ENCODE measurements around the gene CNOT2.
A peak's percentile ranks its signal among the peaks of the same experiment; 100 is the strongest.

CNOT2 gene

DNA sequence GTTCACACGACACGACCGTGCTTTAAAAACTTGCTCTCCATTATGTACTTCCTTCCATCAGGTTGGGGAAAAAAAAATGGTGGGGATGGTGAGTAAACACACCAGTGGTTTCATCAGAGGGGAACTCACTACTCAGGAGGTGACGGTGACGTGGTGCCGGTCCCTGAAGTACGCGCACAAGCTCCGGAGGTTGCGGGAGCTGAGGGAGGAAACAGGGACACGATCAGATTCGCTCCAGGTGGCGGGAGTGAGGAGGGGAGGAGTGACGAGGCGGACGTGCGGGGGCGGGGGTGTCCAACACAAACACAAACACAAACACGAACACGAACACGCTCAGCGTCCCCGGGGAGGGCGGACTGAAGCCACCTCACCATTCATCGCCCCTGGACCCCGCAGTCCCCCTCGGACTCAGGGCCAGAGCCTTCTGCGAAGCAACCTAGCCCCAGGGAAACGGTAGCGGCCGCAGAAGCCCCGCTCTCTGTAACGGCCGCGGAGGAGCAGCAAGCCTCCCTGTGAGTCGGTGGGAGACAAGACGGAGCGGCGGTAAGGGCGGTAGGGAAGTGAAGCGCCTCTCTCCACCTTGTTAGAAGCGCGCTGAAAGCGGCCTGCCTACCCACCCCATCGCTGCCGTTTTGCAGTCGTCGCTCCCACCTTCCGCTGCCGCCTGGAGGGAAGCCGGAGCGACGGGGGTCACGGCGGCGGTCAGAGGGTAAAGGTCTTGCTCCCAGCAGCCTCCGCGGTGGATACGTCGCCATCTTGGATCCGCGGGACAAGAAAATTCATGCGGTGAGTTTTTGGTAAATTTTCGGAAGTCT is at the start of gene CNOT2:
CNOT2 (plus strand) TSS at position 739 of the 815 bp plus-strand sequence. CDS start 34,794 bp downstream, outside the sequence.
- peak; percentile 92 for DNase-seq

GRCh38 chr12:70194076-70194475 is 49.2 kb upstream of the CNOT2 start:
- DNase-seq = no peak

DNA sequence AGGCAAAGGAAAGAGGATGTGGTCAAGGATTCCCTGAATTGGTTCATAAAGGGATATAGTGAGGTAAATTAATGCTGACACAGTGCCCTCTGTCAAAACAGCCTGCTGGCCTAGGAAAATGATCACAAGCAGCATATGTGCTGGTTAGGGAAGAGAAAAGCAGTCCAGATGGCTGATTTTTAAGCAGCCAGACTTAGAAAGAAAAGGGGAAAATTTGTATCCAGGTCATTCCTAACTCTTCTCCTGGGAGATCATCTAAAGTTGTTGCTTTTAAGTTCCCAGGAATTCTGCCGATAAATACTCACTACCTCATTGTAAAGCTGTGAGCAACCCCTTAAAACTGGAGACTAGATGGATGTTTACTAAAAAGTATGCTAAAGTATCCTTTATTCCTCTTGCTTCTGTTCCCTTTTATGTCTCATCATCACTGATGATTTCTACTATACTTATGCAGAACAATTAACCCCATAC is 46.4 kb upstream of the CNOT2 start:
- DNase-seq = no peak

- DNase-seq = no peak
Observed at GRCh38 chr12:70197345-70197744, 45.9 kb upstream of the CNOT2 start.

DNA sequence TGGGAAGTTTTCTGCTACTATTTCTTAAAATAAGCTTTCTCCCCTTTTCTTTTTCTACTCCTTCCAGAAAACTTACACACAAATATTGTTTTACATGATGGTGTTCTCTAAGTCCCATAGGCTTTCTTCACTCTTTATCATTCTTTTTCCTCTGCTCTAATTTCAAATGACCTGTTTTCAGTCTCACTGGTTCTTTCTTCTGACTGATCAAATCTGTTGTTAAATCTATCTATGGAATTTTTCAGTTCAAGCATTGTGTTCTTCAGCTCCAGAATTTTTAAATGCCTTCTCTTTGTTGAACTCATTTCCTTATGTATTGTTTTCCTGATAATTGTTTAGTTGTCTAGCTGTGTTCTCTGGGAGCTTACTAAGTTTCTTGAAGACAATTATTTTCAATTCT is 29.5 kb upstream of the CNOT2 start:
- DNase-seq = no peak

DNA sequence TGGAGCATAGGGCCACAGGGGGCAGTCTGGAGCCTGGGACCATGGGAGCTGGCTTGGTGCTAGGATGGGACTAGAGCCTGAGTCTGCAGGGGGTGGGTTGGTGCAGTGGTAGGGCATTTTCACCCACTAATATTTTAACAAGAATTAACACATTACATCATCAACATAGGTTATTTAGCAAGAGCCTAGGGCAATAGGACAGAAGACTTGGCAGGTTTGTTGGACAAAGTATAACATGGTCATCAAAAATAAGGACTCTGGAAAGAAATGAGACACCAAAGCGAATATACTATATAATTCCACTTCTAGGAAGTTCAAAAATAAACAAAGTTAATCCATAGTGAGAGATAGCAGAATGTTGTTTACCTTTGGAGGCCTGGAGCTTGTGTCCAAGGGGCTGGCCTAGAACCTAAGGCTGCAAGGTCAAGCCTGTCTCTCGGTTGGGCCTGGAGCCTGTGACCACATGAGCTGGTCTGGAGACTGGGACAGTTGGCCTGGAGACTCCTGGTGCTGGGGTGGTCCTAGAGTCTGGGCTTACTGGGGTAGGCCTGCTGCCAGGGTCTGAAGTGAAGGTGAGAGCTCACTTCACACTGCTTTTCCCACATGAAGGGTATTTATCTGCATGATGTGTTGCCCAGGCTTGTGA is 28.1 kb upstream of the CNOT2 start:
- DNase-seq = no peak

DNA sequence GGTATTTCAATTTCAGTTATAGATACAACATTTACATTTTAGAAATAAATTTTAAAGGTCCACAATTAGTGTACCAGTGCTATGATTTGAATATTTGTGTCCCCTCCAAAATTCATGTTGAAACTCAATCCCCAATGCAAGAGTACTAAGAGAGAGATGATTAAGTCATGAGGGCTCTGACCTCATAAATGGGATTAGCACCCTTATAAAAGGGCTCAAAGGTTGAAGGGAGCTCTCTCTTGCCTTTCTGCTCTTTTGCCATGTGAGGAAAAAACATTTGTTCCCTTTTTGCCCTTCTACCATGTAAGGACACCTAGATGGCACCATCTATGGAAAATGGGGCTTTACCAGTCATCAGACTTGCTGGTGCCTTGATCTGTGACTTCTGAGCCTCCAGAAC is 25.8 kb upstream of the CNOT2 start:
- no peak for DNase-seq

DNA sequence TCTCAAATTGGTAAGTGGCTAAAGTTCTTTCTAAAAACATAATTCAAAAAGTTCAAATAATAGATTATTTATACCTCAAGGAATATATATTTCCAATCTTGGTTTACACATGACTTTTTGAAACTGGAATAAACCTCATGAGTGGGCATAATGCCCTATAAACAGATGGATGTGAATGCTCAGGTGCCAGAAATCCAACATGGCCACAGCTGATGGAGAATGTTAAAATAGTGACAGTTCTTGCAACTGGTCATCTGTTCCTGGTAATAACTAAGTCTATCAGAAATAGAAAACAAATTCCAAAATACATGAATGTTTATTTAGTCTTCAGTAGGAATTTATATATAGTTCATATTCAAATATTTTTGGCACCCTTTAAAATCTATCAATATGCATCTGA is 21.6 kb upstream of the CNOT2 start:
- DNase-seq = no peak

- no peak for DNase-seq
Observed at GRCh38 chr12:70227911-70228310, 15.3 kb upstream of the CNOT2 start.

DNA sequence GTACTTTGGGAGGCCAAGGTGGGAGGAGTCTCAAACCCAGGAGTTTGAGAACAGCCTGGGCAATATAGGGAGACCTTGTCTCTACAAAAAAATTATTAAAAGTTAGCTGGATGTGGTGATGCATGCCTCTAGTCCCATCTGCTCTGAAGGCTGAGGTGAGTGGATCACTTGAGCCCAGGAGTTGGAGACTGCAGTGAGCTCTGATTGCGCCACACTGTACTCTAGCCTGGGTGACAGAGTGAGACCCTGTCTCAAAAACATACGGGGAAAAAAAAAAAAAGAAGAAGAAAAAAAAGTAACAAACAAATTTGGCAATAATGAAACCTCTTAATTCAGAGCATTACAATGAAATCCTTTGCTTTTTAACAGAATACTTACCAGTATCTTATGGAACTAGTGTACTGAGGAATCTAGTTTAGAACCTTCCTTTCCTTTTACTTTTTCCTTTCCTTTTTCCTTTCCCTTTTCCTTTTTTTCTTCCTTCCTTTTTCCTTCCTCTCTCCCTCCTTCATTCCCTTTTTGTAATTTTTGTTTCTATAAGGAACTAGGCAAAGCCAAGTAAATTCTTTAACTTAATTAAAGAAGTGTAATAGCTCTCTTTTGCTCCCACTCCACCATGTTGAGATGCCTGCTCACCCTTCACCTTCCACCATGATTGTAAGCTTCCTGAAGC is 12.2 kb upstream of the CNOT2 start:
- DNase-seq = no peak

DNA sequence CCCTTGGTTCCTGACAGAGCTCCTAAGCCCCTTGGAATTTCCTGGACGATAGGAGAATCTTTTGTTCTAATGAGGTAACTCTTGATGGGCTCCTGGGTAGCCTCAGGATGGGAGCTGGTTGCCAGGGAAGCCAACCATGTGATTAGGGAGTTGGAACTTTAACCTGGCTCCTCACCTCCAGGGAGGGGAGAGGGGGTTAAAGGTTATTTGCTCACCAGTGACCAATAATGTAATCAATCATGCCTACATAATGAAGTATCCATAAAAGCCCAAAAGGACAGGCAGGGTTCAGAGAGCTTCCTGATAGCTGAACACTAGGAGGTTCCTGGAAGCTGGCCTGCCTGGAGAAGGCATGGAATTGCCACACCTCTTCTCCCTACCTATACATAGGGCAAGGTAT is 6.2 kb upstream of the CNOT2 start:
- DNase-seq = no peak

- DNase-seq = no peak
Observed at GRCh38 chr12:70240673-70241072, 2.6 kb upstream of the CNOT2 start.

GRCh38 chr12:70241845-70242244 is 1.4 kb upstream of the CNOT2 start:
- DNase-seq = no peak

DNA sequence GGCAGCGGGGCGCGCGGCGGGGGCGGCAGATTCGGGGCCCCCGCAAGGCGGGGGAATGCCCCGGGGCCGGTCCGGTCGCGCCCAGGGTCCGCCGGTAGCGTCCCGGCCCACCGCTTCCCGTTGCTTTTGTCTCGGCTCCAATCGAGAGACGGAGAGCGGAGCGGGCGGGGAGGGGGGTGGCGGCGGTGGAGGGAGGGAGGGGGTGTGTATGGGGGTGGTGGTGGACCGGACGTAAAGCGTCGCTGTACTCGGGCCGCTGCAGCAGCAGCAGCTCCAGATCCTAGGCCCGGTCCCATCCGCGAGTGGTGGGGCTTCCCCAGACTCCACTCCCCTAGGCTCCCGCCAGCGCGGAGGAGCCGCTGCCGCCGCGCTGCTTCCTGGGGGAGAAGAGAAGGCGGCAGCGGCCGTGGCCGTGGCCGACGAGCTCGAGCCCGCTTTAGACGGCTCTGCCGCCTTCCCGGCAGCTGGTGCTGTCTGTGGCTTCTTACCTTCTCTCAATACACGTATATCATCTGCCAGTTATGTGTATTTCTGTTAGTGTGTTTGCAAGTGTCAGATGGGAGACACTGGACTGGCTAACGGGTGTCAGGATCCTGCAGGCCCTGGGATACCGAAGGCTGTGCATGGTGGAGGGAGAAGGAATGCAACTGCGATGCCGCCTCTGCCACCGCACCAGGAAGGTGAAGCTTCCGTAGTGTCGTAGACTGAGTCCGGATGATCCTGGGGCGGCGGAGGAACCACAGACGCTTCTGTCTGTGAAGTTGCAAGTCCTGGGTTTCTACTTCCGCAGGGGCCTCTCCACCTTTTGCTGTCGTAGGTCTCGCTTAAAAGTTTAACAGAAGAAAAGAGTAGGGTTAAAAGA is 508 bp downstream of the CNOT2 start:
- peak; percentile 72 for DNase-seq

GRCh38 chr12:70244409-70244808 is 1.2 kb downstream of the CNOT2 start:
- no peak for DNase-seq

GRCh38 chr12:70245458-70245857 is 2.2 kb downstream of the CNOT2 start:
- DNase-seq = no peak

GRCh38 chr12:70246580-70246979 is 3.3 kb downstream of the CNOT2 start:
- no peak for DNase-seq

DNA sequence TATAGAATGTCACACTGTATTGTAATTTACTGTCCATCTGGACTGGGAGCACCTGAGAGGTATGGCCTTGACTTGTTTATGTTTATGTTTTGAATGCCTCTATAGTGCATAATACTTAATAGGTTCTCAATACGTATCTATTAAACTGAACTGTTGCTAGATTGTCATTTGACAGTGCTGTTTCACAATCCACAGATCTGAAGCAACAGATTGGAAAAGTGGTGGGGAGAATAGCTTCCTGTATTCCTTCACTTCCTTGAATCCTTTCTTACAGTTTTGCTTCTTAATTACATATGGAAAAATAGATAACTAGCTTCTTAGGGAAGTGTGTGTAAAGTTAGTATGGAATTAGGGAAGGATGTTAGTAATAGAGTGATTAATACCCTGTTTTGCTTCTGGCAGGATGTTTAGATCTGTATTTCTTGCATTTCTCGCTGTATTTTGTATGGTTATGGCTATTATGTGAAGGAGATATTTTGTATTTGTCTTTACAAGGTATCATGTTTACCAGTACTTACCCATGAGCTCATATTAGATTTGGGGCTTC is 4.5 kb downstream of the CNOT2 start:
- DNase-seq = no peak

DNA sequence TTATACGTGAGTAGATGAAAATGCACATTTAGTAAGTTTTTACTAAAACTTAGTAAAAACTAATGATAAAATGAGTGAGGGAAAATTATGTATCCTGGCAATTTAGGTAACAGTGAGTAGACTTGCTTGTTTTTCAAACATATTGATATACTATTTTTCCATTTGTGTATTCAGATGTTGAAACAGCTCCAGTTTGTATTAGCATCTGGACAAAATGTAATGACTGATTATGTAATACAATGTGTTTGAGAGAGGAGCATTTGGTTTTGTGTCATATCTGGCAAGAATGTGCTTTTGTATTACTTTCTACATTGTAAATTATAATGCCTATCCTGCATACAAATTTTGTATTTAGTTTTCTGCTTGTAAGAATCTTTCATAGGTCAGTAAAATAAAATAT is 5.6 kb downstream of the CNOT2 start:
- no peak for DNase-seq

- no peak for DNase-seq
Observed at GRCh38 chr12:70249903-70250302, 6.7 kb downstream of the CNOT2 start.

GRCh38 chr12:70251226-70251625 is 8.0 kb downstream of the CNOT2 start:
- no peak for DNase-seq

DNA sequence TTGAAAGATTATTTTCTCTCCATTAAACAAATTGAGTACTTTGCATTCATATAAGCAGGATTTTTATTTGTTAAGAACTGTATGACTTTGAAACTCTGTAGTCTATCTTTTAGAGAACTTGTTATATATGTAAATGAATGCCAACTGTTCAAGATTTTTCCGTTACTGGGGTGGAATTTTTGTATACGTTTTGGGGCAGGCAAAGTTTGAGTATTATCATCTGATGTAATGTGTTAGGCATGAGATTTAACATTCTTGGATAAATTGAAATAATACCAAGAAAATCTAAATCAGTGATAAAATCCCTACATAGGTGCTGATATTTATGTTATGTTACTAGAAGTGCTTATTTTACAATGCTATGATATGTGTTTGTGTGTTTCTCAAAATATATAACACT is 8.4 kb downstream of the CNOT2 start:
- DNase-seq = no peak

- DNase-seq = no peak
Observed at GRCh38 chr12:70252832-70253231, 9.6 kb downstream of the CNOT2 start.

All from activated T-cell treated with anti-CD3 and anti-CD28 coated beads, Interleukin-2, amount 50 U/mL, for 1 hour (primary cell).